Posterior vena cava (tissue), 2 donors: ENCODE results near the gene TNIK. TPM values are rescaled to one million over a fixed set of nuclear protein-coding genes. Genes with fewer than 3 reads are reported as not detected.
"Not testable (repeated sequence)": the region's sequence is repeated elsewhere in the genome, so short reads cannot be mapped to it uniquely, and the experiment has no call there.

ENCODE experiments used
- DNase-seq: peaks from one replicate; pipeline ENCODE4 v3.0.0-alpha.2; 2020; ENCODE audit warnings: low spot score
- intact Hi-C, 2 donors: fragments of 100-400 bp; cut with DNase I; formaldehyde crosslinking; loops; one replicate each; pipeline versions ENCODE4 v1.14.1 to v1.14.2; 2022 to 2023
- total RNA-seq, 2 donors: library from RNA; stranded (reverse); fragmentation: NEBNext Ultra II Directional; extraction: Animal tissue kit (Norgen Biotek cat#: 25700); gene quantifications; one replicate each; pipeline ENCODE4 v1.2.1, GENCODE V29; 2021
- donor health status: DM: yes; HTN: yes; CAD: no.
- donor health status: DM: yes; HTN: yes; CAD: no.

TNIK gene
- total RNA-seq, 2 donors from 2014 or later = 16.5 to 20.3 TPM

DNA sequence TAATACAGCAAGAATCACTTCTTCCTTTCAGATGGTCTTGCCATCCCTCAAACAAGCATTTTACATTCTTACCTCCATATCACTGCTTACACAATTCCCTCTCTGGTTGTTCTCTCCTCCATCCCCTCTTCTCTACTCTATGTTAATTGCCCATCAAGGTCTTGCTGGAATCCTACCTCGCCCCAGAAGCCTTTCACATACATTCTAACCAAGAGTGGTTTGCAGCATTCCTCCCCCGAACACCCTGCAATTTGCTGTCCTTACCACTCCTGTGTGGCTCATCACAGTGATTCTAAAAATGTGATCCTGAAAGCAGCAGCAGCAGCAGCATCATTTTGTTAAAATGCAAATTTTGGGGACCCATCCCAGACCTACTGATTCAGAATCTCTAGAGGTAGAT is 30.6 kb downstream of the TNIK start:
- intact Hi-C loops = no loop called here
- no peak for DNase-seq

DNA sequence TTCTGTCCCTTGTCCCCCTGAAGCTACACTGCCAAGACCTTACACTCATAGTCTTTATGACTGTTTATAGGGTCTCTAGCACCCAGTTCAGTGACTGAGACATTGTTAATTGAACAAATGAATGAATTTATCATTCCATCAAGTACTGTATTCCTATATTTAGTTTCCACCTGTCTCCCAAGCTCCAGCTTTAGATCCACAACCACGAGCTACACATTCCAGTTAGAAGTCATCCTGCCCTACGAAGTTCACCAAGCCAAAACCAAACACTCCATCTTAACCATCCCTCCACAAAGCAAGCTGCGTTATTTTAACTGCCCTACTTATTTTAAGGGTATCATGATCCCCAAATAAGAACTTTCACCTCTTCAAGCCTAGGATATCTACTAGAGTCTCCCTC is 31.3 kb downstream of the TNIK start:
- no peak for DNase-seq
- intact Hi-C loops = no loop called here

DNA sequence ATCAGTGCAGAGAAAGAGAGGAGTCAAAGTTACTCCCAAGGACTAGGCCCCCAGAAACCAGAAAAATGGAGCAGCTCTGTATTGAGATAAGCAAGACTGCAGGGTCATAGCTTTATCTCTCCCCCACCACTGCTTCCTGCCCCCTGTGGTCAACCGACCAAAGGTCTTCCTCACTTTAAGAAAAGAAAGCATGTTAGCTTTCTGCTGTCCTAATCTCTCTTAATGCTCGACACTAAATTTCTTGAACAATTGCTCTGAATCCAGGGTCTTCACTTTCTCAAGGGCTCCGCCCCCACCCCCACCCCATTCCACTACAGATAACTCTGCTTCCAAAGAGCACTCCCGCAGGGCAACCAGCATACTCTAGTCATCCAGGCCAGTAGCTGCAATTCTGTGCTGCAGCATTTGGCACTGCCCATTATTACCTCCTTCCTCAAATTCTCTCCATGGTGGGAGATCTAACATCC is 31.9 kb downstream of the TNIK start:
- intact Hi-C loops = no loop called here
- DNase-seq = no peak

DNA sequence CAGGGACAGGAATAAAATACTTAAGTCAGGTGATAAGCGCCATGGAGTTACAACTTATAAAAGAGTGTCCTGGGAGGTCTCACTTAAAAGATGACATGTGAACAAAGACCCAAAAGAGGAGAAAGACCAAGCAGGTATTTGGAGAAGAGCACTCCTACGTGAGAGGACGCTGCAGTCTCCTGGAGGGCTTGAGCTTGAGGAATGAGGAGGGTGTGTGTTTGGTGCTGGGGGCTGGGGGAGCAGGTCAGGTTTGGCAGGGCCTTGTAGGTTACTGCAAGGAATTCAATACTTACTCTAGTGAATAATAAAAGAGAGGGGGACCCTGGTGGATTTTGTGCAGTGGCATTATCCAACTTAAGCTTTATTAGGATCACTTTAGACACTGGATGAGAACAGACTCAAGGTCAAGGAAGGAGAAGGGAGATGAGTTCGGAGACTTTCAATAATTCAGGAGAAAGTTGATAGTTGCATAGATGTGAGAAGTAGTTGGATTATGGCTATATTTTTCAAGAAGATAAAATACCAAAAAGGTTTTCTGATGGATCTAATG is 32.4 kb downstream of the TNIK start:
- DNase-seq = no peak
- intact Hi-C loops = no loop called here

DNA sequence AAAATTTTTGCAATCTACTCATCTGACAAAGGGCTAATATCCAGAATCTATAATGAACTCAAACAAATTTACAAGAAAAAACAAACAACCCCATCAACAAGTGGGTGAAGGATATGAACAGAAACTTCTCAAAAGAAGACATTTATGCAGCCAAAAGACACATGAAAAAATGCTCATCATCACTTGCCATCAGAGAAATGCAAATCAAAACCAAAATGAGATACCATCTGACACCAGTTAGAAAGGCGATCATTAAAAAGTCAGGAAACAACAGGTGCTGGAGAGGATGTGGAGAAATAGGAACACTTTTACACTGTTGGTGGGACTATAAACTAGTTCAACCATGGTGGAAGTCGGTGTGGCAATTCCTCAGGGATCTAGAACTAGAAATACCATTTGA is 36.1 kb downstream of the TNIK start:
- intact Hi-C loops, DNase-seq: not testable (repeated sequence)

DNA sequence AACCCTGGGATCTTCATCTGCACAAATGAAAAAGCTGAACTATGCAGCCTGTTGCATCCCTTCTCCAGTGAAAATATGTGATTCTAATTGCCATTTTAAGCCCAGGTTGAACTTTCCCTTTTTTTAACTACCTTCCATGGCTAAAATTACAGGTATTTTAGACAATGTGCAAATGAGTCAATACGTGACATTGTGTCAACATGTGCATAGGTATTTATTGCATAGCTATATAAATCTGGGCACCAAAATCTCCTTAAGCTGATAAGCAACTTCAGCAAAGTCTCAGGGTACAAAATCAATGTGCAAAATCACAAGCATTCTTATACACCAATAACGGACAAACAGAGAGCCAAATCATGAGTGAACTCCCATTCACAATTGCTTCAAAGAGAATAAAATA is 37.4 kb downstream of the TNIK start:
- intact Hi-C loops, DNase-seq: not testable (repeated sequence)

DNA sequence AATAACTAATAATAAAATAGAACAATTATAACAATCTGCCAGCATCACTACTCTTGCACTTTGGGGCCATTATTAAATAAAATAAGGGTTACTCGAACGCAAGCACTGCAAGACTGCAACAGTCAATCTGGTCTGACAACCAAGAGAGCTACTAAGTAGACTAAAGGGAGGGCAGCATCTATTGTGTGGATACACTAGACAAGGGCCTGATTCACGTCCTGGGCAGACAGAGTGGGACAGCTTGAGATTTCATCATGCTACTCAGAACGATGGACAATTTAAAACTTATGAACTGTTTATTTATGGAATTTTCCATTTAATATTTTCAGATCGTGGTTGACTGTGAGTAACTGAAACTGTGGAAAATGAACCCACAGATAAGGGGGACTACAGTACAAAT is 39.5 kb downstream of the TNIK start:
- no peak for DNase-seq
- intact Hi-C loops = no loop called here

DNA sequence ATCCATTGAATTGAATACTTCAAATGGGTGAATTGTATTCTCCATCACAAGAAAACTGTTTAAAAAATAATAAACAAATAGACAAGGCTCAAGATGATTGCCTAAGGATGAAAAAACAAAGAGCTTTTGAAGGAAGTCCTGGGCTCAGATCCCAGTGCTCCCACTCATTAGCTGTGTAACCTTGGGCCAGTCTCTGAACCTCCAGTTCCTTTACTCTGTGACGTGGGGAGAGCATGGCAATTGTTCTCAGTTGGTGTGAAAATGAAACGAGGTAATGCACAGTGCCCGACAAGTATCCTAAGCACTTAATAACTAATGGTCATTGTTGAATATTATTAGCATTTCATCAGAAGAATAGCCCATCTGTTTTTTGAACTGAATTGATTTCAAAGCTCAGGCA is 40.7 kb downstream of the TNIK start:
- DNase-seq = no peak

DNA sequence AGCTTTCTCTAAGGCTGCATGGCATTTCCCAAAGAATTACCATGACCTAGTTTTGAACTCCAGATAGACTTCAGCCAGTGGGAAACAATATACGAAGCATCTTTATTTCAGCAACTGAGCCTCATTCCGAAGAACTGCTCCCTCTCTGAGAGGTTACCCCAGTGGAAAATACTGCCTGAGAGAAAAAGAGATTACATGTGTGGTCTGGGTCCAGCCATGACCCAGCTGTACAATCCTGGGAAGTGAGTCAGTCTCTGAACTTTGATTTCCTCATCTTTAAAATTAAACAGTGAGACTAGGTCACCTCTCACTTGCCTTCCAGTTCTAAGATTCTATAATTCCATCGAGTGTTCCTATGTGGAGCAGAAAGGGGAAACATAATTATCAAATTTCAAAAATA is 42.4 kb downstream of the TNIK start:
- DNase-seq = no peak
- intact Hi-C loops = no loop called here

More for the DNA sequence above, 40.7 kb downstream of the TNIK start:
- intact Hi-C loops = no loop called here

DNA sequence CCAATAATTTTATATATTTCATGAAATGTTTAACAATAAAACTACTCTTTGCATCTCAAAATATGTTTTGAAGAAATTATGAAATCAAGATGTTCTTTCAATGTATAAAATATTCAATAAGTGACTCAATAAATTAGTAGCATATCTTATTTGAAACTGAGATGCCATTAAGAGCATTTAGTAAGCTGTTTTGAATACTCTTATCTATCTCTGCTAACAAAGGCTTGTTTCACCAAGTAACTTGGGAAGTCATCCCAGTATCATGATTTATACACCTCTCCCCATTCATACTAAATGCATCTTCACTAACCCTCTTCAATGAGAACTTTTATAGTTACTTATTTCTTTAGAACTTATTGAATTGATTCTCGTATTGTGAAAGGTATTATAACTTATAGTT is 43.1 kb downstream of the TNIK start:
- no peak for DNase-seq
- intact Hi-C loops = no loop called here

DNA sequence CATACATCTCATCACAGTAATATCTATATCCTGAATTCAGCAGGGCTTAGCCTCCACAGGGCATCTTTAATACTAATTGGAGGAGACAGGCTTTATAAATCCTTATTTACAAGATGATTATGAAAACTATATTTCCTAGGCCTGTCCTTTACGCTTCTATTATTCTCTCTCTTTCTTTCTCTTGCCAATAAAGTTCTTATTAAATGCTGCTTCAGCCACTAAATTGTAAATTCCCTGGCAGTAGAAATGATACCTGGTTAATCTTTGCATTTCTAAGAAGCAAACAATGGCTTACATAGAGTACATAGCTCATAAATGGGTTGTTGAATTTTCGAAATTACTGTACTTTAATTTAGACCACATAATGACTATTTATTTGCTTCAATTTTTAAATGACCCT is 43.5 kb downstream of the TNIK start:
- DNase-seq = no peak
- intact Hi-C loops = no loop called here

DNA sequence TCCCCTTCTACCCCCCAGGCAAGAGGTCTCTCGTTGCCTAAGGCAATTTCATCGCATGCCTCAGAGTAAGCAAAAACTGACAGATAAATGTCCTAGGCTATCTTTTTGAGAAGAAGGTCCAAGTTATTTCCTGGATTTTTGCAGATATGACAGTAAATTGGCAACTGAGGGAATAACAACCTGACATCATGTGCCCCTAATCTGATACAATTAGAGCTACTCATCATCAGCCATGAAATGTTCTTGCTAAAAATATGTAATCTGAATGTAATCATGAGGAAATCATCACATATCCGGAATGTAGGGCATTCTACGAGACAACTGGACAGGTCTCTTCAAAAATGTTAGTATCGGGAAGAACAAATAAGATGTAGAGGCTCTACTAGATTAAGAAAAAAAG is 44.1 kb downstream of the TNIK start:
- intact Hi-C loops = no loop called here
- no peak for DNase-seq

DNA sequence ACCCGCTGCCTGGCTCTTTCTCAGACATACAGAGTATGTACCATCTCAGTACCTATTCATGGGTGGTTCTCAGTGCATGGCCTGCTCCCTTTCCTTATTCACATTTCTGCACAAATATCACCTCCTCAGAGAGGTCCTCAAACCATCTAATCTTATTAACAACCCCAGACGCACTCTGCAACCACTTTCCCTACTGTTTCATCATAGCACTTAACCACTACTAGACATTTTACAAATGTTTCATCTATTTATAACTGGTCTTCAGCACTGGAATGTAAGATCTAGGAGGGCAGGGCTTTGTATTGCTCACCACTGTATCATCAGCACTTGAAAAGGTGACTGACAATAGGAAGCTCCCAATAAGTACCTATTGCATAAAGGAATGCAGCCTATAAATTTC is 45.1 kb downstream of the TNIK start:
- DNase-seq = no peak
- intact Hi-C loops = no loop called here

DNA sequence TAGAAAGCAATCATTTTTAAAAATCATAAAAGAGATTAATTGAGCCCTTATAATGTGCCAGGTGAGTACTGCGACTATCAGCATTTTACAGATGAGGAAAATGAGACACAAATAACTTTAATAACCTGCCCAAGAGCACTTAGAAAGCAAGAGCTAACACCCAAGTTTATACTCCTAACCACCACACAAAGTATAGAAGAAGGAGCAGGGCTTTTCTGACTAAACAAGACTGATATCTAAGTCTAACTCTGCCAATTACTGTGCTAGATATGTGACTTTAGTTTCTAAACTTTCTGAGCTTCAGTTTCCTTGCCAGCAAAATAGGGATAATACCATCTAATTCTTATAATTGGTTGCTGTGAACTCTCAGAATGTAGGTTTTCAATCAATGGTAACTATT is 47.7 kb downstream of the TNIK start:
- intact Hi-C loops = no loop called here
- no peak for DNase-seq

DNA sequence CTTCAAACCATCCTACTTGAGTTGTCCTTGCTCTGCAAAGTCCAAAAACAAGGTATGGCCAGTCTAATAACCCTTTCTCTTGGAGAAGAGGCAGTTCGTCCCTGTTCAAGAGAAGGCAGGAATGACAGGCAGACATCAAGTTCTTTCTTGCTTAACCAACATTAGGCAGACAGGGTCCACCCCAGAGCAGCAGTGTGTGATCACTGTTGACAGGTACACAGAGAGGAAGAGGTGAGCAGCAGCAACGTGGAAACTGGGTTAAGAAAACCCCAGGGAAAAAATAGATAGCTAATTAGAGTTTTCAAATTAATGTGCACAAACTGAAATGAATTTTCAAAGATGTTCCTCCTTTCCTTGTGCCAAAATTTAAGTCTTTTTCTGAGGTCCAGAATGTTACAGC is 48.2 kb downstream of the TNIK start:
- intact Hi-C loops = no loop called here
- DNase-seq = no peak

DNA sequence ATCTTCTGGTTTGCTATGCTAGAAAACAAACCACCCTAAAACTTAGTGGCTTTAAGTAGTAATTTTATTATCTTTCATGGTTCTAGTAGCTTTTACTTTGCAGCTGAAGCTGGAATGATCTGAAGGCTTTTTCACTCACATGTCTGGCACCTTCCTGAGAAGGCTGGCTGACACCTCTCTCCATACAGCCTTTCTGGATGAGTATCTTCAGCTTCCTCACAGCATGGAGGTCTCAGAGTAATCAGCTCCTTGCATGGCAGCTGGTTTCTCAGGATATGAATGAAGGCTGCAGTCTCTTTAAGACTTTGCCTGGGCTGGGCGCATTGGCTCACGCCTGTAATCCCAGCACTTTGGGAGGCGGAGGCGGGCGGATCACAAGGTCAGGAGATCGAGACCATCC is 50.0 kb downstream of the TNIK start:
- no peak for DNase-seq
- intact Hi-C loops = no loop called here

DNA sequence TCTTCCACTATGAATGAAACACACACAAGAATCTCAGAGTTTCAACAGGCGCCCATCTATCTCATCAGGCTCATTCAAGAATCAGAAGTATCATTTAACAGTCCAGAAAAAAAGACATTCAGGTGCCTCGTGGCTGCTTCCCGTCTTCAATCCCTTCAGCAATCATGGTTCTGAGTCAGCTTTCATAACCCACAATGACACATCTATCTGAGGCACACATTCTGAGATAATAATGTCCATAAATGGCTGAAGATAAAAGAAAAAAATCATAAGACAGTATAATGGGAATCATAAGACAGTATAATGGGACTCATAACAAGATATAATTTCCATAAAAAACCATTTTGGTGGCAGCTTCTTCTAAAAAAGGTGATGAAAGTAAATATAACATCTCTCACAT is 52.4 kb downstream of the TNIK start:
- DNase-seq = no peak
- intact Hi-C loops = no loop called here

DNA sequence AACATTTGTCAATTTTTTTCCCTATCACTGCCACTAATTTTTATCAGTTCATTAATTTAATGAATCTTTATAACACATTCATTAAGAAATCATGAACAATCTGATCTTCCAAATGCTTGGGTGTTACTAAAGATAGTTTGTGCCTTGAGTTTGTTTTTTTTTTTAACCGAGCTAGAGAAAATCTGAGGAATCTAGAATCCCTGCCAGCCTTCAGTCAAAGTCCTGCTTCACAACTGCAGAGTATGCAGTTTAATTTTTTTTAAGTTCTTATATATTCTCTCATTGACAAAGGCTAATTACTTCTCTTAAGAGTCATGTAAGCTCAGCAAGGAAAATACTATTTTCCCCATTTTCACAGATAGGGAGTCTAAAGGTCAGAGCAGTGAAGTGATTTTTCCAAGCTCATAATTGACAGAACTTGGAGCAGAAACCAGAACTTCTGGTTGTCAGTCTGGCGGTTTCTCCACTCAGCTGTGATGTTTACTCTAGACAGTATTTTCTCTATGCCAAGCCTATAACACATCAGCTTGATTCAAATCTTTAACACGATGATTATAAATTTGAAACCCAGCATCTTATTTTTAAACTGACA is 55.7 kb downstream of the TNIK start:
- intact Hi-C loops = no loop called here
- DNase-seq = no peak

DNA sequence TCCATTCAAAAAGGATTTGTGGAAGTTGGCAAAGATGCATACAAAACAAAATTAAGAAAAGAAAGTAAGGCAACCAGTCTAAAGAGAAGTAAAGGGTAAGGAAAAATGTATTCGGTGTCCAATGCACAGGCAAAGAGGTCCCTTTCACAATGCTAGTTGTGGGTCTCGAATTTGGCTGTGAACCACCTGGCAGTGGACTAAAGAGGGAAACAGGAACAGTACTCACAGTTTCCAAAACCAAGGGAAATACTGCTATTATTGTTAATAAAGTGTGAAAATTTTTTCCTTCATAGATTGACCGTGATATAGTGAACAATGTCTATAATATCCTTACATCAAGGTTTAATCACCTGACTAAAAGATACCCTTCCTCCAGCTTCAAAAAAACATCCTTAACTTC is 57.9 kb downstream of the TNIK start:
- DNase-seq = no peak
- intact Hi-C loops = no loop called here

DNA sequence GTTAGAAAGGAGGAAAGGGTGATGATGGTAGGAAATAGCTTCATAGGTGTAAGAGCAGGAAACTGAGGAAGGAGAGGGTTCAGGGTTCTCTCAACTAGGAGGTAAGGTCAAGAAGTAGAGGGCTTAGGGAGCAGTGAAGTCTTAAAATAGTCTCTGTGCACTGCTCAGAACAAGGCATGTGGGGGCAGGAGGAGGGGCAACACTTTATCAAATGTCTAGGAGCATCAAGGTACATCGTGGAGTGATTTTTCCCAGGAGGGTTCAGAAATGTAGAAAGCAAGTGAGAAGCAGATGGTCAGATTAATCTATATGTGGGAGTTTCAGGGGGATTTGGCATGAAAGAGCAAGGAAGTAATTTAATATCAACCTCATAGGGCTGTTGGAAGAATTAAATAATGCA is 58.8 kb downstream of the TNIK start:
- intact Hi-C loops = no loop called here
- no peak for DNase-seq

DNA sequence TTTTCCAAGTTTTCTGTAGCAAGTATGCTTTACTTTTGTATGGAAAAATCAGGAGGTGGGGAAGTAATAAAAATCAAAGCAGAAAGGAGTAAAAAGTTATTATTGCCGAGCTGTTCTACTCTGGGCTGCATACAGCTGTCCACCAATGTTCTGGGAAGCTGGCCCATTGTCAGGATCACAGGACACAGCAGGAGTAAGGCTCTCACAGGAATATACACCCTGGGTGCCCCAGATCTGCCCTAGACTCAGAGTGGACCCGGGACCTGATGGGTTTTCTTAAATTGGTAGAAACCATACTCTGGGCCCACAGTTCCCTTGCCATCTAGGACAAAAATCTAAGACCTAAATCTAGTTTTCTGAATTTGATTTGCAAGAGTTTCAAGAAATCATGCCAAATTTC is 60.4 kb downstream of the TNIK start:
- intact Hi-C loops = no loop called here
- DNase-seq = no peak

DNA sequence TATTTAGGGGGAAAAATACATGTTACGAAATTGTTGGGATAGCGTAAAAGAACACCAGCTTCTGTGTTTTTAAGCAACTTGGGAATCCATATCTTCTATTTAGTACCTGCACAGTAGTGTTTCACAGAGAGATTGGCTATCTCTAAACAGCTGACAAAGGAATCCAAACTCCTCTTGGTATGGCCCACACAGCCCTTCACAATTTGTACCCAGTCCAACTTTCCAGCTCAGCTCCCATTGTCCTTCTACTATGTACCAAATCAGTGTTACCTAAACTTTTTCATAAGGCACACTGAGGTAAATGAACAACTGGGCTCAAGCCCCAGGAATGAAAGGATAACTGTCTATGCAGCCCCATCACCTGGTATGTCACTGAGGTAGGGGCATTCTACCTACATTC is 61.9 kb downstream of the TNIK start:
- intact Hi-C loops = no loop called here
- no peak for DNase-seq
